ENCODE measurements around the gene PTGFRN.
"Not testable (repeated sequence)": the region's sequence is repeated elsewhere in the genome, so short reads cannot be mapped to it uniquely, and the experiment has no call there.

PTGFRN gene

GRCh38 chr1:116916002-116916401 lies 6.3 kb downstream of the PTGFRN start:
- no peak for DNase-seq (ENCODE audit: low spot score)

GRCh38 chr1:116916533-116917445 lies 7.1 kb downstream of the PTGFRN start:
- DNase-seq (ENCODE audit: low spot score) = no peak

DNA sequence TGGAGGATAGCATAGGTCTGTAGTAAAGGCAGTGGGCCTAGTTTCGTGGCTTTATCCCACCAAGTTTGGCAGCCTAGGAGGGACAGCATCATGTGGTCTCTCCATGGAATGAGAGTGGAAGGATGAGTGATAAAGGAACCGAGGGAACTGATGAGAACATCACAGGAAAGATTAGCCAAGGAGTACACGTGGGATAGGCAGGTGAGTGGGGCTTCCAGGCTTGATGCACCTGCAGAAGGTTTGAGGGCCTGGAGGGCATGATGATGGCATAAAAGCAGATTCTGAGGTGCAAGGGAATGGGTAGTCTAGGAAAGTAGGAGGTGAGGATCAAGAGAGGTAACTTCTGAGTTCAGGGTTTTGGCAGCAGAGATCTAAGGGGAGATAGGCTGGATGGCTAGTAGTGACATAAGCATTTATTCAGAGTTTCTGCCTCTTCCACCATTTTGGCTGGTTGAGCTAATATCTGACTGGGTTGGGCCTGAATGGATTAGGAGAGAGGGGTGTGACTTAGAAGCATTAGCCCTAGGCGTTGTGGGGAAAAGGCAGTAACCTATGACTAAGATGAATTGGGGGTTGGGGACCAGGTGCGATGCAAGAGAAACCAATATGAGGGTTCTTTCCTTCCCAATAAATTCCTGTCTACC lies 9.1 kb downstream of the PTGFRN start:
- no peak for DNase-seq (ENCODE audit: low spot score)

GRCh38 chr1:116919802-116920201 lies 10.1 kb downstream of the PTGFRN start:
- DNase-seq (ENCODE audit: low spot score) = no peak

- DNase-seq (ENCODE audit: low spot score) = no peak
These were observed 10.5 kb downstream of the PTGFRN start for GRCh38 chr1:116920211-116920610.

DNA sequence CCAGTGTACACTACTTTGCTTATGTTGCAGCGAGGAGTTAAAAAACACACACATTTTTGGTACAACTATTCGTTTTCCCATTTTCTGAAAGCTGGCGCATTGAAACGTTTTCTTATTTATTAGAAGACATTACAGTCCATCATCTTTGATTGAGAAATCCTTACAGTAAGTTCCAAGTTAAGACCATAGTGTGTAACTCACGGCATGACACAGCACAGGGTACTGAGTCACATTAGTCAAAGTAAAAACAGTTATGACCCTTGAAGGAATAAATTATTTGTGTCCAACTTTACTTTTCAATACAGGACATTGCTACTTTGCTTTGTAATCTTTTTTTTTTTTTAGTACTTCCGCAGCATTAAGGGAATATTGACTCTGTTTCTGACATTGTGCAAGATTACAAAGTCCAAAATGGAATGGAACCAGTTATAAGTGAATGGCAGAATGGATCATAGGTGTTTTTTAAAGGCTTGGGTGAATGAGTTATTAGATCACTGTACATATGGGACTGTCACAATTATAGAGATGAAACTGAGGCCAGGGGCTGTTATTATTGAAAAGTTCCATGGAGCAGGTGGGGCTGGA lies 11.7 kb downstream of the PTGFRN start:
- DNase-seq (ENCODE audit: low spot score) = no peak

GRCh38 chr1:116921937-116922336 lies 12.2 kb downstream of the PTGFRN start:
- no peak for DNase-seq (ENCODE audit: low spot score)

GRCh38 chr1:116923421-116923820 lies 13.7 kb downstream of the PTGFRN start:
- no peak for DNase-seq (ENCODE audit: low spot score)

- no peak for DNase-seq (ENCODE audit: low spot score)
These were observed 17.5 kb downstream of the PTGFRN start for GRCh38 chr1:116927049-116927798.

GRCh38 chr1:116929961-116930592 lies 20.4 kb downstream of the PTGFRN start:
- no peak for DNase-seq (ENCODE audit: low spot score)

DNA sequence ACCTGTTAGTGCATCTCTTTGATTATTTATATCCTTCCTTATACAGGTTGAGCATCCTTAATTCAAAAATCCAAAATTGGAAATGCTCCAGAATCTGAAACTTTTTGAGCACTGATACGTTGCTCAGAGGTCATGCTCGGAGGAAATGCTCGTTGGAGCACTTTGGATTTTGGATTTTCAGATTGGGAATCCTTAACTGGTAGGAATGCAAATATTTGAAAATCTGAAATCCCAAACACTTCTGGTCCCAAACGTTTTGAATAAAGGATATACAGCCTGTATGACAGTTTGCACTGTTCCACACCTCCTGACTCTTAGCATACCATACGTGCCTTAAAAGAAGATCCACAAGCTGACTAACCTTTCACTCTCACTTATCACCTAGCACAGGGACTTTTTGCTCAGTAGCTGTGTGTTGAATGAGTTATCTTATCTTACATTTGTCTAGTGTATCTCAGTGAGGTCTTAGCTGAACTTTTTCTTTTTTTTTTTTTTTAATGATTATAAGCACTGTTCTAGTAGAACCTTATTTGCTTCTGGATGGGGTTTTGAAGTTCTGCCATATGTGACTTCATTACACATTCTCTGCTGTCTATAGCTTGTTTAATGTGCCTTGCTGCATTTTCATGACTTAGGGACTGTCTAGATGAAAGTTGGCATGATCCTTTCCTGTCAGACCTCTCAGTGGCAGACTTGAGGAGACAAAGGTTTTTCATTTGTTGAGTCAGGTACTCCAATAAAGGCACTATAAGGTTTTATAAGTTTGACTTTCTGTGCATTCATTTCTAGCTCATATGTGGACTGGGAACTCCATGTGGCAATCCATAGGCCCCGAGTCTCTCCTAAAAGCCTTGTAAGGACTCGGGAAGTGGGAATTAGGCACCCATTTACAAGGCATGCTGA lies 21.6 kb downstream of the PTGFRN start:
- no peak for DNase-seq (ENCODE audit: low spot score)

DNA sequence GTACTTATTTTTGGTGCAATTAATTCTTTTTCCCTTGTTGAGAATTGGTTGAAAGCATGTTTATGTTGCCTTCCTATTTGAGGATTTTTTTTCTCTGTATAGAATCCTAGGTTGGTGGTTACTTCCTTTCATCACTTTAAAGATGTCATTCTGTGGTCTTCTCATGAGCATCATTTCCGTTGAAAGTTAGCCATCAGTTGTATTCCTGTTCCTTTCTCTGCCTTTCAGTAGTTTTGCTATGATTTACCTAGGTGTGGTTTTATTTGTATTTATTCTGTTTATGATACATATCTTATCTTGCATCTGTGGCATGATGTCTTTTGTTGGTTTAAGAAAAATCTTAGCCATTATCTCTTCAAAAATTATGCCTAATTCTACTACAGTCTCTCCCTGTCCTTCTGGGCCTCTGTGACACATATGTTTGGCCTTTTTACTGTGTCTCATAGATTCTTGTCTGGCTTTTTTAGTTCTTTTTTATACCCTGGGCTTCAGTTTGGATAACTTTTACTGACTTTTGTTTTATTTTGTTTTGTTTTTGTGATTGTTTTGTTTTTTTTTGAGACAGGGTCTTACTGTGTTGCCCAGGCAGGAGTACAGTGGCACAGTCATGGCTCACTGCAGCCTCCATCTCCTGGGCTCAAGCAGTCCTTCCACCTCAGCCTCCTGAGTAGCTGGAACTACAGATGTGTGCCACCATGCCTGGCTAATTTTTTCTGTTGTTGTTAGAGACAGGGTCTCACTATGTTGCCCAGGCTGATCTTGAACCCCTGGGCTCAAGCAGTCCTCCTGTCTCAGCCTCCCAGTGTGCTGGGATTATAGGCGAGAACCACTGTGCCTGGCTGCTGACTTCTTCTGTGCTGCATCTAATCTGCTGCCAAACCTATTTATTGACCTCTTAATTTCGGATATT lies 24.1 kb downstream of the PTGFRN start:
- no peak for DNase-seq (ENCODE audit: low spot score)

- peak; percentile 15 for DNase-seq (ENCODE audit: low spot score)
These were observed 25.0 kb downstream of the PTGFRN start for GRCh38 chr1:116934586-116935207.

DNA sequence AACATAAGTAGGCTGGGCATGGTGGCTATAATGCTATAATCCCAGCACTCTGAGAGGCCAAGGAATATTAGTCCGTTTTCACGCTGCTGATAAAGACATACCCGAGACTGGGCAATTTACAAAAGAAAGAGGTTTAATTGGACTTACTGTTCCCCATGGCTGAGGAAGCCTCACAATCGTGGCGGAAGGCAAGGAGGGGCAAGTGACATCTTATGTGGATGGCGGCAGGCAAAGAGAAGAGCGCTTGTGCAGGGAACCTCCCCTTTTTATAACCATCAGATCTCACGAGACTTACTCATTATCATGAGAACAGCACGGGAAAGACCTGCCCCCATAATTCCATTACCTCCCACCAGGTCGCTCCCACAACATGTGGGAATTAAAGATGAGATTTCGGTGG lies 28.5 kb downstream of the PTGFRN start:
- no peak for DNase-seq (ENCODE audit: low spot score)

DNA sequence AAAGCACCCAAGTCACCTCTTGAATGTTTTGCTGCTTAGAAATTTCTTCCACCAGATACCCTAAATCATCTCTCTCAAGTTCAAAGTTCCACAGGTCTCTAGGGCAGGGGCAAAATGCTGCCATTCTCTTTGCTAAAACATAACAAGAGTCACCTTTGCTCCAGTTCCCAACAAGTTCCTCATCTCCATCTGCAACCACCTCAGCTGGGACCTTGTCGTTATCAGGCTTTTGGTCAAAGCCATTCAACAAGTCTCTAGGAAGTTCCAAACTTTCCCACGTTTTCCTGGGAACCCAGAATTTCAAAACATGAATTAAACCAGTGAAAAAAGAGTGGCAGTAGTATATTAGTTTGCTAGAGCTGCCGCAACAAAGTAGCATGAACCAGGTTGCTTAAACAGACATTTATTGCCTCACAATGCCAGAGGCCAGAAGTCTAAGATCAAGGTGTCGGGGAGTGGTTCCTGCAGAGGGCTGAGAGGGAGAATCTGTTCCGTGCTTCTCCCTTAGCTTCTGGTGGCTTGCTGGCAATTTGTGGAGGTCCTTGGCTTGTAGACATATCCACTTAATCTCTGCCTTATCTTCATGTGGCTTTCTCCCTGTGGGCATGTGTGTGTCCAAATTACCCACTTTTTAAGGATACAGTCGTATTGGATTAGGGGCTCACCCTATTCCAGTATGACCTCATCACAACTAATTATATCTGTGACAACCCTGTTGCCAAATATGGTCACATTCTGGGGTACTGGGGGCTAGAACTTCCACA lies 30.2 kb downstream of the PTGFRN start:
- DNase-seq (ENCODE audit: low spot score) = not testable (repeated sequence)

DNA sequence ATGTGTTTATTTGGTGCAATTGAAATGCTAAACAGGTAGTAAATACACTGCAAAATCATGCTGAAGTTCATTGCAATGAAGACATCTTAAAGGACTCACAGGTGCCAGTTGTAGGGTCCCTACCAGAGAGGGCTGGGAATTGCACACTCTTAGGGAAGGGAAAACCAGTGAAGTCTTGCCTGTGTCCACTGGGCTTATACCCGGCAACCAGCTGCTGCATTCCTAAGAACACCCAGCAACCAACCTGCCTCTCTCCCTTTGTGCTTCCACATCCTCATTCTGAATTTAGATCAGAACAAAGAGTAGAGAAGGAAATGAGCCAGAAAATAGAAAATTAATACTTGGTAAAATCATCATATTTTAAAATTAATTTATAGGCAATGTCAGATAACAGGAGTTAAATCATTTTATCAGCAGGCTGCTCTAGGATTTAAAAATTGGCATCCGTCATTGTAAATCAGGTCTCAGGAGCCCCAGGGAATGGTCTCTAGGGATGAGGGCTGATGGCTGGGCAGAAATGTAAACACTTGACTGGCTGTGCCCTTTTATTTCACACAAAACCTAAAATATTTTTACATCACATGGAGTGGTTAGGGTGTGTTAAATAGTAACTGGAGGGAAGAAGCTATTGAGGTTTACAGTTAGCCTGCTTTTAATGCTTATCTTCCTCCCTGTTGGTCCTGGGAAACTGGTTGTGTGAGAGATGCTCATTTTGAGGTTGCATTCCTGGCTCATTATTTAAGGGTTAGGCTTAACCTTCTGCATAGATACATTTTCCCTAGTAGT lies 31.3 kb downstream of the PTGFRN start:
- no peak for DNase-seq (ENCODE audit: low spot score)

- no peak for DNase-seq (ENCODE audit: low spot score)
These were observed 32.0 kb downstream of the PTGFRN start for GRCh38 chr1:116941670-116942069.
